ENCODE measurements around the gene TAF7L.

Gene TAF7L

GRCh38 chrX:101231080-101231479 lies 60.1 kb downstream of the TAF7L start:
- DNase-seq, result no peak
- no peaks in the 10 kb centered on the region for H3K4me1 ChIP-seq
- H3K9me3 ChIP-seq, result no peaks in the 10 kb centered on the region
- no peaks in the 10 kb centered on the region for H3K27me3 ChIP-seq
- H3K4me3 ChIP-seq (ENCODE audit: low read depth, low read length), result no peak overlapping the region
- TF ChIP-seq, protein P1, sequence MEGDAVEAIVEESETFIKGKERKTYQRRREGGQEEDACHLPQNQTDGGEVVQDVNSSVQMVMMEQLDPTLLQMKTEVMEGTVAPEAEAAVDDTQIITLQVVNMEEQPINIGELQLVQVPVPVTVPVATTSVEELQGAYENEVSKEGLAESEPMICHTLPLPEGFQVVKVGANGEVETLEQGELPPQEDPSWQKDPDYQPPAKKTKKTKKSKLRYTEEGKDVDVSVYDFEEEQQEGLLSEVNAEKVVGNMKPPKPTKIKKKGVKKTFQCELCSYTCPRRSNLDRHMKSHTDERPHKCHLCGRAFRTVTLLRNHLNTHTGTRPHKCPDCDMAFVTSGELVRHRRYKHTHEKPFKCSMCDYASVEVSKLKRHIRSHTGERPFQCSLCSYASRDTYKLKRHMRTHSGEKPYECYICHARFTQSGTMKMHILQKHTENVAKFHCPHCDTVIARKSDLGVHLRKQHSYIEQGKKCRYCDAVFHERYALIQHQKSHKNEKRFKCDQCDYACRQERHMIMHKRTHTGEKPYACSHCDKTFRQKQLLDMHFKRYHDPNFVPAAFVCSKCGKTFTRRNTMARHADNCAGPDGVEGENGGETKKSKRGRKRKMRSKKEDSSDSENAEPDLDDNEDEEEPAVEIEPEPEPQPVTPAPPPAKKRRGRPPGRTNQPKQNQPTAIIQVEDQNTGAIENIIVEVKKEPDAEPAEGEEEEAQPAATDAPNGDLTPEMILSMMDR (IDR thresholded peaks at IDR 0.05; ENCODE audit: low read depth, low read length), result no peak
- no peaks in the 10 kb centered on the region for H3K36me3 ChIP-seq

DNA sequence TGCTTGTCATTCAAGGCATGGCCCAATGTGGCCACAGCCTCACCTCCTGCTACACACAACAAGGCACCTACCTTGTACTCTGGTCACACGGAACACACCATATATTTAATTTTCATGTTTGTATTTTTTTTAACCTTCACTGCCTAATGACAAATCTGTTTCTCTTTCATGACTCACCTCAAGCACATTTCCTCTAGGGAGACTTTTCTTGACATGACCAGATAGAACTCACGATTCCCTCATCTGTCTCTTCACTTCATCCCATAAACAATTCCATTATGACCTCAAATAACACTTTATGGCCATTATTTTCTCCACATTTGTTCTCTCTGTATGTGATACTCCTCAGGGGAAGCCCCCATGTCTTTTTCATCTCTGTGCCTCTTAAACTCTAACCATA lies 60.5 kb downstream of the TAF7L start:
- Histone ChIP-seq H3K9me3 (no peaks in the 10 kb centered on the region), H3K4me3 (ENCODE audit: low read depth, low read length) (no peak overlapping the region), H3K36me3 (no peaks in the 10 kb centered on the region), H3K27me3 (no peaks in the 10 kb centered on the region), H3K4me1 (no peaks in the 10 kb centered on the region)
- no peak for DNase-seq
- TF ChIP-seq, protein P1 (IDR thresholded peaks at IDR 0.05; ENCODE audit: low read depth, low read length), result no peak

DNA sequence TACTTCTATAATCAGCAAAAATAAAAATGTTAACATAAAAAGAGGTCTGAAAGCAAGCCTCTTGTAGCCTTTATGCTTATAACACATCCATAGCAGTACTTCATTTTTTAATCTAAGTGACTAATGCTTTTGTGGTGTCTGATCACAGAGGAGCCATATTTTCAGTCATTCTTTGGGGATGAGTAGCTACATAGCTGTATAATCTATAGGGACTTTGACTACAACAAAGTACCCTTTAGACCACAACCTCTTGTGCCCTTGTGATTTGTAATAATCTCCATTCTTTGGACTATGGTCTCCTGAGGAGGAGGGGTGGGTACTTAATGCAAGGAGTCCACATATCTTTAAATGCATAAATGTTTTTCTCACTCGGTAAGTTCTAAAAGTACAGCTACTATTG lies 62.0 kb downstream of the TAF7L start:
- Histone ChIP-seq H3K4me1 (no peaks in the 10 kb centered on the region), H3K36me3 (no peaks in the 10 kb centered on the region), H3K27me3 (no peaks in the 10 kb centered on the region), H3K9me3 (no peaks in the 10 kb centered on the region), H3K4me3 (ENCODE audit: low read depth, low read length) (no peak overlapping the region)
- TF ChIP-seq, protein P1 (IDR thresholded peaks at IDR 0.05; ENCODE audit: low read depth, low read length), result no peak
- no peak for DNase-seq

DNA sequence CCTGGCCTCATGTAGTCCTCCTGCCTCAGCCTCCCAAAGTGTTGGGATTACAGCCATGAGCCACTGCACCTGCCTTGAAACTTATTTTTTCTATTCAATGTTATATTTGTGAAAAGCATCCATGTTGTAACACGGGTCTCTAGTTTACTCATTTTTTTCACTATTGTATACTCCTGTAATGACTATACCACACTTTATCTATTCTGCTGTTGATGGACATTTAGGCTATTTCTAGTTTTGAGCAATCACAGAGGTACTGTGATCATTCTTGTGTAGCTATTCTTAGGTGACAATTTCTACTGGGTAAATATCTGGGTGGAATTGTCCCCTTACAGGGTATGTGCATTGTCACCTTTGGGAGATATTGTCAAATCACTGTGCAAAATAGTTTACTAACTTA lies 67.9 kb downstream of the TAF7L start:
- H3K36me3 ChIP-seq, result no peaks in the 10 kb centered on the region
- H3K27me3 ChIP-seq, result no peaks in the 10 kb centered on the region
- H3K4me3 ChIP-seq (ENCODE audit: low read depth, low read length), result no peak overlapping the region
- DNase-seq, result no peak
- TF ChIP-seq, protein P1 (IDR thresholded peaks at IDR 0.05; ENCODE audit: low read depth, low read length), result no peak
- H3K4me1 ChIP-seq, result no peaks in the 10 kb centered on the region
- H3K9me3 ChIP-seq, result no peaks in the 10 kb centered on the region

- Histone ChIP-seq H3K9me3 (no peaks in the 10 kb centered on the region), H3K27me3 (no peaks in the 10 kb centered on the region), H3K4me1 (no peaks in the 10 kb centered on the region), H3K4me3 (ENCODE audit: low read depth, low read length) (no peak overlapping the region), H3K36me3 (no peaks in the 10 kb centered on the region)
- TF ChIP-seq, protein P1 (IDR thresholded peaks at IDR 0.05; ENCODE audit: low read depth, low read length), result no peak
- DNase-seq, result no peak
Observed at GRCh38 chrX:101220662-101221260, 70.4 kb downstream of the TAF7L start.

DNA sequence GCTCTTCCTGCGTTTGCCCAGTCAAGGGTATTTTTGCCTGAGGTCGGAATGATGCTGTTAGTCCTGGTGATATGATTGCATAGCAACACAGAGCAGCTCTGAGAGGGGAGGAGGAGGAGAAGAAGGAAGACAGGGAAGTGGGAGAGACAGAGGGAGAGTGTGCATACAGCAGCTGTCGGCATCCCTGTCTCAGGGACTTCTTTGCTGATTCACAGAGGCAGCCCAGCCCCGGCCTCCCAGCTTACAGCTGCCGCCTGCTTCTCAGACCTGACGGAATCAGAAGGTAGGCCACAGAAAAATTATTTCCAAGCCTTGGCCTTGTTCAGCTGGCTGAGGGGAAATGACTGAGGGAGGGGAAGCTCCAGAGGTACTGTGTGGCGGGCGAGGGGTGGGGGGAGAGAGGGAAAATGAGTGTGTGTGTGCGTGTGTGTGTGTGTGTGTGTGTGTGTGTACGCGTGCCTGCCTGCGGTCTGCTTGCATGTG lies 71.2 kb downstream of the TAF7L start:
- Histone ChIP-seq H3K9me3 (no peaks in the 10 kb centered on the region), H3K36me3 (no peaks in the 10 kb centered on the region), H3K4me1 (no peaks in the 10 kb centered on the region), H3K27me3 (no peaks in the 10 kb centered on the region), H3K4me3 (ENCODE audit: low read depth, low read length) (no peak overlapping the region)
- TF ChIP-seq, protein P1 (IDR thresholded peaks at IDR 0.05; ENCODE audit: low read depth, low read length), result no peak
- DNase-seq, result no peak
